Nephron progenitor cell (in vitro differentiated cells): ENCODE measurements around the gene LARP1.

Experiments
- DNase-seq: peaks from one replicate; pipeline ENCODE4 v3.0.0; 2021
- H3K27ac Mint-ChIP-seq: 2 replicates; pipeline ENCODE4 v1.8.0; 2021; ENCODE audit warnings: mild to moderate bottlenecking, moderate library complexity, mixed read lengths
- H3K27me3 Mint-ChIP-seq: 2 replicates; pipeline ENCODE4 v1.8.0; 2021; ENCODE audit warnings: mild to moderate bottlenecking, low read depth, mixed read lengths; ENCODE audit not compliant: poor library complexity
- H3K36me3 Mint-ChIP-seq: 2 replicates; pipeline ENCODE4 v1.8.0; 2021; ENCODE audit warnings: low read depth, mixed read lengths
- H3K4me1 Mint-ChIP-seq: 2 replicates; pipeline ENCODE4 v1.8.0; 2021; ENCODE audit warnings: mixed read lengths
- H3K4me3 Mint-ChIP-seq: 2 replicates; pipeline ENCODE4 v1.8.0; 2021; ENCODE audit warnings: mild to moderate bottlenecking, moderate library complexity, mixed read lengths
- H3K9me3 Mint-ChIP-seq: 2 replicates; pipeline ENCODE4 v1.8.0; 2021; ENCODE audit warnings: mild to moderate bottlenecking, moderate library complexity, mixed read lengths
- TF ChIP-seq, protein P1 (sequence below): fragments of 200-600 bp; sonication (generic); IDR thresholded peaks from 2 replicates; pipeline ENCODE4 v1.5.0; 2021; ENCODE audit warnings: antibody characterized with exemption

Gene LARP1

DNA sequence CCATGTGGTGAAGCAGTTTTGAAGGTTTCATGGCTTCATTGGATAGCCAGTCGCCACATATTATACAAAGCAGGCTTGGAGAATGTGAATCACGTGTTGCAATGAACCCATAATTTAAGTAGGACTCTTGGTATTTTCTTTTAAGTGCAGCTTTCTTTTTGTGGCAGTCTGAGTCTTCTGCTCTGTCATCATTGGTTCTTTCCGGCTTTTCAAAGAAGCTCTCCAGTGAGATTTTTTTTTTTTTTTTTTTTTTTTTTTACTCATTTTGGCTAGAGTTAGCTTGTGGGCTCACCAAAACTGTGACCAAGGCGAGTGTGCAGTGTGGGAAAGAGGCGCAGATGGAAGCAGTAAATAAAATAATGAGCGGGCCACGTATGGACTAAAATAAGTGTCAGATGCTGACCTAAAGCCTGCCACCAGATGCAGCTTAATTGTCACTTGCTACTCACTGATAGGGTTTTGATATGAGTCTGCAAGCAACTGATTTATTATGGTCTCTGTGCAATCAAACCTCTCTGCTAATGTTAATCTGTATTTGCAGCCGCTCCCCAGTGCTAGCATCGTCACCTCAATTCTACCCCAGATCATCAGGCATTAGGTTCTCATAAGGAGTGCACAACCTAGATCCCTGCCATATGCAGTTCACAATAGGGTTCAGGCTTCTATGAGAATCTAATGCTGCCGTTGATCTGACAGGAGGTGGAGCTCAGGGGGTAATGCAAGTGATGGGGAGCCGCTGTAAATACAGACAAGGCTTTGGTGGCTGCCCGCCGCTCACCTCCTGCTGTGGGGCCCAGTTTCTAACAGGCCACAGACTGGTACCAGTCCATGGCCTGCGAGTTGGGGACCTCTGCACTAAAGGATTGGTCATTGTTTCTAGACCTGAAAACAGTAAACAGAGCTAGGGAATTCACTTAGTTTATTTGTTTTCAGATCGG is 45.5 kb upstream of the LARP1 start:
- DNase-seq: no peak
- TF ChIP-seq, protein P1, sequence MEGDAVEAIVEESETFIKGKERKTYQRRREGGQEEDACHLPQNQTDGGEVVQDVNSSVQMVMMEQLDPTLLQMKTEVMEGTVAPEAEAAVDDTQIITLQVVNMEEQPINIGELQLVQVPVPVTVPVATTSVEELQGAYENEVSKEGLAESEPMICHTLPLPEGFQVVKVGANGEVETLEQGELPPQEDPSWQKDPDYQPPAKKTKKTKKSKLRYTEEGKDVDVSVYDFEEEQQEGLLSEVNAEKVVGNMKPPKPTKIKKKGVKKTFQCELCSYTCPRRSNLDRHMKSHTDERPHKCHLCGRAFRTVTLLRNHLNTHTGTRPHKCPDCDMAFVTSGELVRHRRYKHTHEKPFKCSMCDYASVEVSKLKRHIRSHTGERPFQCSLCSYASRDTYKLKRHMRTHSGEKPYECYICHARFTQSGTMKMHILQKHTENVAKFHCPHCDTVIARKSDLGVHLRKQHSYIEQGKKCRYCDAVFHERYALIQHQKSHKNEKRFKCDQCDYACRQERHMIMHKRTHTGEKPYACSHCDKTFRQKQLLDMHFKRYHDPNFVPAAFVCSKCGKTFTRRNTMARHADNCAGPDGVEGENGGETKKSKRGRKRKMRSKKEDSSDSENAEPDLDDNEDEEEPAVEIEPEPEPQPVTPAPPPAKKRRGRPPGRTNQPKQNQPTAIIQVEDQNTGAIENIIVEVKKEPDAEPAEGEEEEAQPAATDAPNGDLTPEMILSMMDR: no peak
- Mint-ChIP-seq H3K27me3 (no peaks in the 10 kb centered on the region), H3K36me3 (no peaks in the 10 kb centered on the region), H3K4me3 (no peak overlapping the region), H3K4me1 (peaks cover 20% of the 10 kb centered on the region), H3K27ac (no peak overlapping the region), H3K9me3 (no peaks in the 10 kb centered on the region)

GRCh38 chr5:154712518-154713437 is 42.4 kb upstream of the LARP1 start:
- TF ChIP-seq, protein P1: no peak
- Mint-ChIP-seq H3K27ac (no peak overlapping the region), H3K36me3 (no peaks in the 10 kb centered on the region), H3K27me3 (no peaks in the 10 kb centered on the region), H3K4me1 (peaks cover 22% of the 10 kb centered on the region), H3K9me3 (no peaks in the 10 kb centered on the region), H3K4me3 (no peak overlapping the region)
- no peak for DNase-seq

GRCh38 chr5:154713615-154714125 is 41.5 kb upstream of the LARP1 start:
- Mint-ChIP-seq H3K4me3 (no peak overlapping the region), H3K27ac (no peak overlapping the region)

DNA sequence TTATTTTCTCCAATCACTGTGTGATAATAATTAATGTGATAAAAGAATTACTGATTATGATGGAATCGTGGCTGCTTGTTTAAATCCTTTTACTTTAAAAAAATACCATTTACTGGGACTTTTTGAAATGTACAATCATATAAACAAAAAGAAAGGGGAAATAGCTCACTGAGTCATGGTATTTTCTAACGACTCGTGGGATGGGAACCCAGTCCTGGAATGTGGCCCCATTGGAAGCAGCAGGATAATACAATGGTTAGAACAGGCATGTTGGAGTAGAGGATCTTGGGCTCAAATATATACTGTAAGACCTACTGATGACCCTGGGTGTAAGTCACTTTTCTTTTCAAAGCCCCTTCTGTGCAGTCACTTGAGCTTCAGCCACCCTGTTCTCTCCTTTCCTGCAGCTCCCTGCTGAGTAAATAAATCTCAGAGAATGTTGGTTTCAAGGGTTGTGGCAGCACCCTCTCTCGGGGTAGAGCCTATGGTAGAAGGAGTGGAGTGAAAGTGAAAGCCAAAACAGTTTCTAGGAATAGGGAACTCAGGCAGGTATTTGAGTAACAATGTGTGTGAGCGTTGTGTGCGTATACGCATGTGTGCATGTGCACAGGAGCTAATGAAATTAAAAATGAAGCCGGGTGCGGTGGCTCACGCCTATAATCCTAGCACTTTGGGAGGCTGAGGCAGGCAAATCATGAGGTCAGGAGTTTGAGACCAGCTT is 40.8 kb upstream of the LARP1 start:
- H3K27ac Mint-ChIP-seq: peak overlapping the region; percentile 51
- peaks cover 22% of the 10 kb centered on the region for H3K4me1 Mint-ChIP-seq
- H3K4me3 Mint-ChIP-seq: no peak overlapping the region

More at GRCh38 chr5:154713615-154714125, 41.5 kb upstream of the LARP1 start:
- peaks cover 22% of the 10 kb centered on the region for H3K4me1 Mint-ChIP-seq
- TF ChIP-seq, protein P1: no peak
- no peaks in the 10 kb centered on the region for H3K27me3 Mint-ChIP-seq
- no peaks in the 10 kb centered on the region for H3K36me3 Mint-ChIP-seq
- H3K9me3 Mint-ChIP-seq: no peaks in the 10 kb centered on the region
- no peak for DNase-seq

GRCh38 chr5:154721481-154722058 is 33.6 kb upstream of the LARP1 start:
- Mint-ChIP-seq H3K4me1 (peaks cover 26% of the 10 kb centered on the region), H3K9me3 (no peaks in the 10 kb centered on the region), H3K27me3 (no peaks in the 10 kb centered on the region), H3K27ac (no peak overlapping the region), H3K4me3 (no peak overlapping the region), H3K36me3 (no peaks in the 10 kb centered on the region)
- DNase-seq: no peak
- TF ChIP-seq, protein P1: no peak

More for the DNA sequence above, 40.8 kb upstream of the LARP1 start:
- H3K36me3 Mint-ChIP-seq: no peaks in the 10 kb centered on the region
- H3K9me3 Mint-ChIP-seq: no peaks in the 10 kb centered on the region
- TF ChIP-seq, protein P1: no peak
- H3K27me3 Mint-ChIP-seq: no peaks in the 10 kb centered on the region
- DNase-seq: no peak
